NCI-H2107 treated with DMSO at 0.1 percent for 48 hours (cell line): Measurements from ENCODE around the gene TOX2.

Experiments
- DNase-seq: peaks from one replicate; lab custom pipeline; 2025; ENCODE audit not compliant: unreplicated experiment; lab: John Stamatoyannopoulos, UW

Gene TOX2

DNA sequence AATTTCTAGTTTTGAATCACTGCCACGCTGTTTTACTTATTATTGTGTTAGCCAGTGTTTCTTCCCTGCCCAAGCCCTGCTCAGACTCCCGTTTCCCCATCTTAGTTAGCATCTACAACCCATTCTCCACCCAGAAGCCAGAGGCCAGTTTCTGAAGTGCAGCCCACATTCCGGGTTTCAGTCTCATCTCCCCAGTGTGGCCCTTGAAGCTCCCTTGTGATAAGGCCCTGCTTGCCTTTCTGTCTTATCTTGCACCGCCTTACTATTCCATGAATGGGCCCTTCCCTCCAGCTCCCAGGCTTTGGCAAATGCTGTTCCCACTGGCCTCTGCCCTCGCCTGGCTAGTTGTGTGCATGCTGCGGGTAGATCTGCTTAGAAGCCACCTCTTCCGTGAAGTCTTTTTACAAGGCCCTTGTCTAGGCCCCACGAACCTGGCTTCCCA lies 41.1 kb downstream of the TOX2 start:
- no peak for DNase-seq

- DNase-seq: no peak
Observed at GRCh38 chr20:43957392-43957791, 42.7 kb downstream of the TOX2 start.

GRCh38 chr20:43958626-43959025 lies 44.0 kb downstream of the TOX2 start:
- DNase-seq: no peak

DNA sequence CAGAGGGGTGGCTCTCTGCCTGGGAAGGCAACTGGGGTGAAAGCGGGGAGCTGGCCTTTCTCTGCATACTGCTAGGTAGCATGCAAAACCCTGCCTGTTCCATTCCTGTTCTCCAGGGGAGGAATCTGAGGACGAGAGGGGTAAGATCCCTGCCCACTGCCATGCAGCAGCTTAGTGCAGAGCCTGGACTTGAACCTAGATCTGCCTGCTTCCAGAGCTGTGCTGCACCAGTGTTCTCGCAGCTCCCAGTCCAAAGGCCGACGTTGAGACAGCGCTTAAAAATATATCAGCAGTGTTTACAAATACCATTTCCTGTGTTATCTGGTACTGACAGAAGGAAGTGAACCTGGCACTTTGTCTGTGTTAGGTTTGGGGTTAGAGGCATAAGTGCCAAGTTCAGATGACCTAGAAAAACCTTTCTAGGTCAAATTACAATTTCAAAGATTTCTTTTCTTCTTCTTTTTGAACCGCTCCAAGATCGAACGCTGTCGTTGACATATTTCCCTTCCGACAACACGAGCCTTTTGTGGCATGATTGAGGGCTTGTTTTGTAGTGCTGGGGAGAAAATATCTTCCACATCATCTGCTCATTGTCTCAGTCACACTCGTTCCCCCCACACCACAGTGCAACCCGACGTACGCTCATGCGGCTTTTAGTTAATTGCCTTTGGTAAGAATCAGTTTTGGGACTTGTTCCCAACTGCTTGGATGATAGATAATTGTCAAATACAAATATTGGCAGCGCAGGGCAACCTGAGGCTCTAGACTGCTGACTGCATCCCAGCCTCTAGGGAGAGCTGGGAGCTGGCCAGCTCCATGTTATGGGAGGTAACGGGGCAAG lies 44.6 kb downstream of the TOX2 start:
- DNase-seq: no peak

DNA sequence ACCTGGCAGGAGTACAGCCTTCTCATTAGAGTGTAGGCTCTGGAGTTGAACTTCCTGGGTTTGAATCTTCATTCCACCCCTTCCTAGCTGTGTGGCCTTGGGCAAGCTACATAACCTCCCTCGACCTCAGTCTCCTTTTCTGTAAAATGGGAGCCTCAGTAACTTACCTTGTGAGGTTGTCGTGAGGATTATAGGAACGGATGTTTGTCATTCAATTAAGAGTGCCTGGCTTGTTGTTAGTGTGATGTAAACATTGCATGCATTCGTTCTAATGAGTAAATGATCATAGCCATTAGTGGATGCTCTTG lies 45.2 kb downstream of the TOX2 start:
- no peak for DNase-seq

GRCh38 chr20:43960231-43960630 lies 45.6 kb downstream of the TOX2 start:
- no peak for DNase-seq

DNA sequence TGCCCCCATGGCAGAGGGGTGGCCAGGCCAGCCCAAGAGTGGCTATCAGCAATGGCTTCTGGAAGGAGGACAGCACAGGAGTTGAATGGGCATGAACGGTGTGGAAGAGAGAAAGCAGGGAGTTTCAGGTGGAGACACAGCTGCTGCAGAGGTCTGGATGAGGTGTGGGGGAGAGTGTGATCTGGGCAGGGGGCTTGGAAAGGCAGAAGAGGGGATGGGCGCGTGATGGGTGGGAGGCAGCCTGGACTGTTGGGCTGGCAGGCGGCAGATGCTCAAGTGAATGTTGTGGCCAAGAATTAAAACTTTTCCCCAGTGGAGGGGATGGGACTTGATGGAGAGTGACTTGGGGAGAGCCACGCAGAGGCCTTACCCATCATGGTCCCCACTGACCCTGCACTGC lies 46.5 kb downstream of the TOX2 start:
- DNase-seq: no peak

GRCh38 chr20:43961541-43962471 lies 47.2 kb downstream of the TOX2 start:
- DNase-seq: no peak

- DNase-seq: no peak
Observed at GRCh38 chr20:43962530-43962929, 47.9 kb downstream of the TOX2 start.

- no peak for DNase-seq
Observed at GRCh38 chr20:43963233-43963632, 48.6 kb downstream of the TOX2 start.

GRCh38 chr20:43963872-43964791 lies 49.5 kb downstream of the TOX2 start:
- peak; percentile 67 for DNase-seq

DNA sequence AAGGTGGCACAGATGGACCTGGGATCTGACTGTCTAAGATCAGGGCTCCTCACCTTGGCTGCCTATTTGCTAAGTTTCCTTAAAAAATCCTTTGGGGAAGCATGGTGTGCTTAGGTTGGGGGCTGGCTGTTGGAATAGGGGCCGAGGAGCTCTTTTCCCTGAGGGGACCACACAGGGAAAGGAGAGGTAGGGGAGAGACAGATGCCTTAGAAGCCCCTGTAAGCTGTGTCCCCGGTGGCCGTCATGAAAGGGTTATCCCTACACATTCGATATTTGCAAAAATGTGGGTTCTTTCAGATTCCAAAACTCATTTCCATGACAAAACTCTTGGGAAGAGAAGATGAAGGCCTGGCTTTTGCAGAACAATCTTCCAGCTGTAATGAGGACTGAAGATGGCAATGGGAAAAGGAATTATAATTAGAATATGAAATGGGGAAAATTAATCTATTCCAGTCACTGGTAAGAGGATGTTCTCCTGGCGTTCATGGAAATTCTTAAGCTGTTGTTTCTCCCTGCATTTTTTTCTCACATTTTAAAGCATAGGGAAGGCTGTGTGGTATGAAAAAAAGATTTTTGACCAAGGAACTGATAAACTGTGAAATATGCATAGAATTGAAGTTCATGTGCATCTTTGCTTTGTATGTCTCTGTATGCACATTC lies 53.8 kb downstream of the TOX2 start:
- DNase-seq: no peak

GRCh38 chr20:43969028-43969447 lies 54.4 kb downstream of the TOX2 start:
- no peak for DNase-seq

DNA sequence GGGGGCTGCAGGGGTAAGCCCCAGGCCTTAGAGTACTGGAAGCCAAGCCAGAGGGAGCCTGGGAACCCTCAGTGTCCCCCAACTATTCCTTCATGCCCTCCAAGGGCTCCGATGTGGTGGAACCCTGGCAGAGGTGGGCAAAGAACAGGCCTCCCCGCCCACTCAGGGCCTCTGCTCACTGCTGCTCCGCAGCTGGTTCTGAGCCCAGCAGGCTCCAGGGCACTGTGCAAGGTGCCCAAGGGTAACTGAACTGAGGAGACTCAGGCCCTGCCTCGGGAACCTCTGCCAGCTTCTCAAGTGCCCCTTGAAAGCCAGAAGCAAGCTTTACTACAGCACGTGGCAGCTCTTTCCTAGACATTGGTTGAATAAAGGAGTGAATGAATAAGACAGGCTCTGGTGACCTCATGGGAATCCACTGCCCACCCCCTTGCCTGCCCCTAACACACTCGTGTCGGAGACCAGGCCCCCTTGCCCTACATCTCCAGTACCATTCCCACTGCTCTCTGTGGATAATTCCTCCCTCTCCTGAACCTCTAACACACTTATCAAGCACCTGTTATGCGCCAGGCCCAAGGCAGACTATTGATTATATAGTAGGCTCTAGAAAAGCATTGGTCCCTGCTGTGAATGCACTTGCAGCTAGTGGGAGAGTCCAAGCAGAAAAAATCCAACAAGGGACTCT lies 55.0 kb downstream of the TOX2 start:
- no peak for DNase-seq

DNA sequence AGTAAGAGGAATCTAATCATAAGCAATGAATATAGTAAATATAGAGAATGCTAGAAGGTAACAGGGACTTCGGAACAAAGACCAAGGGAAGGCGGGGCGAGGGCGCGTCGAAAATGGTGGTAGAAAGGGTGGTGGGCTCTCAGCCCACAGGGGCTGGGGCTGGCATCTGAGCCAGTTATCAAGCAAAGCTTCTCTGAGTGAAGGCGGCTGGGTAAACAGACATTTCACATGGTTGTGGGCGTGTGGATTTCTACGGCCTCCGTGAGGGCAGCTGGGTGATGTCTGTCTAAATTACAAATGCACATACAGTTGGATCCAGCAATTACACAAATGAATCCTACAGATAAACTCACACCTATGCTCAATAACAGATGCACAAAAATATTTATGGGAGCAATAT lies 56.6 kb downstream of the TOX2 start:
- DNase-seq: no peak

DNA sequence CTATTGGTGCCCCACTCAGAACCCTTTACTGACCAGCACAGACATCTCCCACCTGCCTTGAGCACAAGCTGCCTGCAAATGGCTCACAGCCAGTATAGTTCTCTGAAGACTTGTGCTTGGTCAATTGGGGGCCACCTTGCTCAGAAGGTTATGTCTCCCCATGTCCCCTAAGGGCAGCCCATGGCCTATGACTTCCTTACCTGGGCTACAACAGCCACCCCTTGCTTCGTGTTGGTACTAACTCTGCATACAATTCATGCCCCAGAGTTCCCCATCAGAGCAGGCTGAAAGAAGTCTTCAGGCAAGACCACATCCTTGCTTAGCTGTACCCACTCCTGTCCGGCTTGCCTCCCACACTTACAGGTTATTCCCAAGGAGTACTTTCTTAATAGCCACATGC lies 57.4 kb downstream of the TOX2 start:
- DNase-seq: no peak

GRCh38 chr20:43972692-43973091 lies 58.0 kb downstream of the TOX2 start:
- DNase-seq: no peak

GRCh38 chr20:43973231-43973630 lies 58.6 kb downstream of the TOX2 start:
- no peak for DNase-seq

GRCh38 chr20:43973671-43974450 lies 59.2 kb downstream of the TOX2 start:
- DNase-seq: no peak
